HepG2 (cell line): ENCODE results near the gene GPC6. TPM values are rescaled to one million over a fixed set of nuclear protein-coding genes. Genes with fewer than 3 reads are reported as not detected.

Source experiments
- FOXA3 ChIP-seq: IDR thresholded peaks from 2 replicates; pipeline ENCODE4 v1.6.1; 2016; ENCODE audit warnings: missing genetic modification reagents, missing compliant biosample characterization
- LRRFIP1 ChIP-seq: sonication (generic); formaldehyde crosslinking; conservative IDR thresholded peaks from 2 replicates; pipeline ENCODE4 v1.4.0; 2020; ENCODE audit warnings: missing genetic modification reagents
- MEIS1 ChIP-seq: sonication (generic); formaldehyde crosslinking; IDR thresholded peaks from 2 replicates; pipeline ENCODE4 v1.9.0; 2021; ENCODE audit warnings: mild to moderate bottlenecking, missing genetic modification reagents, moderate library complexity, borderline replicate concordance
- MIER3 ChIP-seq: IDR thresholded peaks from 2 replicates; pipeline ENCODE4 v1.6.1; 2016; ENCODE audit warnings: missing compliant biosample characterization, borderline replicate concordance
- MLXIP ChIP-seq: sonication (generic); formaldehyde crosslinking; IDR thresholded peaks from 2 replicates; pipeline ENCODE4 v1.9.0; 2021; ENCODE audit warnings: missing genetic modification reagents, borderline replicate concordance
- NFIC ChIP-seq: IDR thresholded peaks from 2 replicates; pipeline ENCODE4 v1.6.1; 2012; ENCODE audit warnings: mild to moderate bottlenecking, low read length, inconsistent platforms
- NONO ChIP-seq, 2 experiments: fragments of 450-650 bp in 1 of 2; sonication (generic) in 1 of 2; formaldehyde crosslinking in 1 of 2; IDR thresholded peaks in 1 of 2; conservative IDR thresholded peaks in 1 of 2; 2 replicates each; pipeline versions ENCODE4 v1.6.1 to v1.8.0; 2017 to 2022; ENCODE audit warnings: mild to moderate bottlenecking in 1 of 2, missing genetic modification reagents in 1 of 2, moderate library complexity in 1 of 2
- RBM22 ChIP-seq: fragments of 200-400 bp; formaldehyde crosslinking; optimal IDR thresholded peaks from 2 replicates; pipeline ENCODE3; 2017; ENCODE audit warnings: mild to moderate bottlenecking, low read length, moderate library complexity
- STAT5B ChIP-seq: sonication (generic); formaldehyde crosslinking; IDR thresholded peaks from 2 replicates; pipeline ENCODE4 v1.4.0; 2020; ENCODE audit warnings: missing genetic modification reagents
- ZMYM2 ChIP-seq: sonication (generic); formaldehyde crosslinking; IDR thresholded peaks from 2 replicates; pipeline ENCODE4 v1.8.0; 2022; ENCODE audit warnings: mild to moderate bottlenecking, missing genetic modification reagents
- ZNF772 ChIP-seq: sonication (generic); formaldehyde crosslinking; IDR thresholded peaks from 2 replicates; pipeline ENCODE4 v1.5.0; 2020; ENCODE audit warnings: mild to moderate bottlenecking, missing genetic modification reagents
- ZNF788 ChIP-seq: sonication (generic); formaldehyde crosslinking; IDR thresholded peaks from 2 replicates; pipeline ENCODE4 v1.5.0; 2020; ENCODE audit warnings: mild to moderate bottlenecking, missing genetic modification reagents, borderline replicate concordance
- ZNF839 ChIP-seq: sonication (generic); formaldehyde crosslinking; IDR thresholded peaks from 2 replicates; pipeline ENCODE4 v1.4.0; 2020; ENCODE audit warnings: missing genetic modification reagents, mild to moderate bottlenecking, borderline replicate concordance
- polyA plus RNA-seq, 8 experiments: library from polyadenylated mRNA; depleted of rRNA in 3 of 8; stranded (reverse) in 7 of 8; unstranded in 1 of 8; fragments of >200 nt; fragmentation: Illumina TruSeq in 4 of 8; extraction: Trizol in 4 of 8; gene quantifications; 2 replicates each; pipeline versions ENCODE4 v1.2.1 to v1.2.3, GENCODE V29; 2011 to 2016; ENCODE audit warnings: low read depth in 4 of 8, missing spikeins in 1 of 8, mixed read lengths in 1 of 8; ENCODE audit not compliant: insufficient read depth in 1 of 8
- total RNA-seq, 5 experiments: library from RNA; depleted of rRNA; stranded (reverse); fragments of >200 nt; fragmentation: Illumina TruSeq; extraction: Trizol; gene quantifications; 2 replicates each; pipeline ENCODE4 v1.2.3, GENCODE V29; 2016; ENCODE audit warnings: low read depth in 1 of 5
- TF ChIP-seq, protein P1 (sequence below): sonication (generic); formaldehyde crosslinking; IDR thresholded peaks from 2 replicates; pipeline ENCODE4 v1.4.0; 2020; ENCODE audit warnings: missing genetic modification reagents
- TF ChIP-seq, protein P2 (sequence below): sonication (generic); formaldehyde crosslinking; IDR thresholded peaks from 2 replicates; pipeline ENCODE4 v1.4.0; 2020; ENCODE audit warnings: missing genetic modification reagents

The GPC6 gene
- total and polyA plus RNA-seq, 2 of the 13 experiments (the other 11 are each of a cell fraction or from before 2014, with no cell fraction given) = 24.5 to 33.9 TPM

DNA sequence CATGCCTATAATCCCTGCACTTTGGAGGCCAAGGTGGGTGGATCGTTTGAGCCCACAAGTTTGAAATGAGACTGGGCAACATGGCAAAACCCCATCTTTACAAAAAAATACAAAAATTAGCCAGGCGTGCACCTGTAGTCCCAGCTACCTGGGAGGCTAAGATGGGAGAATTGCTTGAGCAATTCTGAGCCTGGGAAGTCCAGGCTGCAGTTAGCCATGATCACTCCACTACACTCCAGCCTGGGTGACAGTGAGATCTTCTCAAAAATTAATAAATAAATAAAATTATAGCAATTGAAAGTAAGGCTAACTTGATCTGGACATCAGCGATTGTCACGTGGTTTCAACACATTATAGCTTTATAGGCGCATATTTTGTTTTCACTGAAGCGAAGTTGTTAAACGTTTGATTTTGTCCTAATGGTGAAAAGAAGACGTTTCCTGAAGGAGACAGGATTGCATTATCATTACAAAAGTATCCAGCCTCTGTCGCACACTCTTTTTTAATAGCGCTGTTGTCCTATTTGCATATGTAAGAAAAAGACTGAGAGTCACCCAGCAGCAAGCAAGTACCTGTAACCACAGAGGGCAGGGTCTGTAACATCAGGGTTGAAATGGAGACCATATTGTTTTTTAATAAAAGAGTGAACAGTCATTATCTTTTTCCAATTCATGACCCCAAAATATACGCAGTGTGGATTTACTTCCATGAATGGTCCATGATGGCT, 917.2 kb downstream of the GPC6 start (continued):
- no peak for TF ChIP-seq MLXIP (CRISPR knock-in tag)
- TF ChIP-seq MEIS1 = no peak
- TF ChIP-seq LRRFIP1 = no peak
- TF ChIP-seq NONO (IDR thresholded peaks at IDR 0.05) = no peak
- TF ChIP-seq NONO (CRISPR knock-in tag; conservative IDR thresholded peaks at IDR 0.05) = no peak
- TF ChIP-seq ZNF788 = no peak
- no peak for TF ChIP-seq FOXA3 (CRISPR knock-in tag)
- no peak for TF ChIP-seq MIER3 (CRISPR knock-in tag)
- TF ChIP-seq ZNF772 = no peak
- TF ChIP-seq RBM22 = no peak
- no peak for TF ChIP-seq ZMYM2 (CRISPR knock-in tag)
- TF ChIP-seq, protein P1, sequence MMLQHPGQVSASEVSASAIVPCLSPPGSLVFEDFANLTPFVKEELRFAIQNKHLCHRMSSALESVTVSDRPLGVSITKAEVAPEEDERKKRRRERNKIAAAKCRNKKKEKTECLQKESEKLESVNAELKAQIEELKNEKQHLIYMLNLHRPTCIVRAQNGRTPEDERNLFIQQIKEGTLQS (CRISPR knock-in tag) = no peak
- TF ChIP-seq NFIC = no peak
- TF ChIP-seq ZNF839 (CRISPR knock-in tag) = no peak
- TF ChIP-seq, protein P2, sequence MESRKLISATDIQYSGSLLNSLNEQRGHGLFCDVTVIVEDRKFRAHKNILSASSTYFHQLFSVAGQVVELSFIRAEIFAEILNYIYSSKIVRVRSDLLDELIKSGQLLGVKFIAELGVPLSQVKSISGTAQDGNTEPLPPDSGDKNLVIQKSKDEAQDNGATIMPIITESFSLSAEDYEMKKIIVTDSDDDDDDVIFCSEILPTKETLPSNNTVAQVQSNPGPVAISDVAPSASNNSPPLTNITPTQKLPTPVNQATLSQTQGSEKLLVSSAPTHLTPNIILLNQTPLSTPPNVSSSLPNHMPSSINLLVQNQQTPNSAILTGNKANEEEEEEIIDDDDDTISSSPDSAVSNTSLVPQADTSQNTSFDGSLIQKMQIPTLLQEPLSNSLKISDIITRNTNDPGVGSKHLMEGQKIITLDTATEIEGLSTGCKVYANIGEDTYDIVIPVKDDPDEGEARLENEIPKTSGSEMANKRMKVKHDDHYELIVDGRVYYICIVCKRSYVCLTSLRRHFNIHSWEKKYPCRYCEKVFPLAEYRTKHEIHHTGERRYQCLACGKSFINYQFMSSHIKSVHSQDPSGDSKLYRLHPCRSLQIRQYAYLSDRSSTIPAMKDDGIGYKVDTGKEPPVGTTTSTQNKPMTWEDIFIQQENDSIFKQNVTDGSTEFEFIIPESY (CRISPR knock-in tag) = no peak
- no peak for TF ChIP-seq STAT5B (CRISPR knock-in tag)
- TF ChIP-seq, all 625 proteins: peak for 0
